NCI-H82 treated with DMSO at 0.1 percent for 48 hours (cell line): ENCODE results near the gene GPR78.

Source experiments
- DNase-seq: peaks from one replicate; lab custom pipeline; 2025; ENCODE audit not compliant: unreplicated experiment; lab: John Stamatoyannopoulos, UW

GPR78 gene

GRCh38 chr4:8580321-8581093 lies at the start of gene GPR78:
TSS of gene GPR78 (plus strand) at chr4:8580392. CDS start at chr4:8580983, 591 bp downstream.
- DNase-seq = no peak

DNA sequence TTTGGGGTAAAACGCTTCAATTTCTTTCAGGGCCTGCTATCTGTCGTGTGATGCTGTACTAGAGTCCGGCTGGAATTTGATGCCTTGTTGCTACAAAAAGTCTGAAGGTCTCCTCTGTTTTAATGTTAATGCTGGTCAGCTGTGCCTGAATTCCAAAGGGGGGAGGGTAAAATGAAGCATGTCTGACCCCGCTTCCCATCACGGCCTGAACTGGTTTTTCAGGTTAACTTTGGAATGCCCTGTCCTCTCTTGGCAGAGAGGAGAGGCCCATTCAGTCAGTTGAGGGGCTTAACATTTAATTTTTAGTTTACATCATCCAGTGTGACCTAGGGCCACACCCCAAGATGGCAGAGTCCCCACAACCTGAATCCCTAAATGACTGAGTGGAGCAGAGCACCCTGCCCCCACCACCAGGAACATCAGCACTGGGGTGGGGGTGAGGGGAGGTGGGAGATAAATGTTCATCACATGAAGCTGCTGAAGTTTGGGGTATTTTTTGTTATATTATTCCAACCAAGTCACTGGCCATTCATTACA lies 47.9 kb upstream of the GPR78 start:
- no peak for DNase-seq

- no peak for DNase-seq
These were observed 46.8 kb upstream of the GPR78 start for GRCh38 chr4:8533274-8533865.

GRCh38 chr4:8534129-8534528 lies 46.1 kb upstream of the GPR78 start:
- DNase-seq = no peak

- DNase-seq = no peak
These were observed 45.6 kb upstream of the GPR78 start for GRCh38 chr4:8534611-8535010.

GRCh38 chr4:8536467-8536866 lies 43.7 kb upstream of the GPR78 start:
- DNase-seq = no peak

- no peak for DNase-seq
These were observed 43.1 kb upstream of the GPR78 start for GRCh38 chr4:8537041-8537461.

DNA sequence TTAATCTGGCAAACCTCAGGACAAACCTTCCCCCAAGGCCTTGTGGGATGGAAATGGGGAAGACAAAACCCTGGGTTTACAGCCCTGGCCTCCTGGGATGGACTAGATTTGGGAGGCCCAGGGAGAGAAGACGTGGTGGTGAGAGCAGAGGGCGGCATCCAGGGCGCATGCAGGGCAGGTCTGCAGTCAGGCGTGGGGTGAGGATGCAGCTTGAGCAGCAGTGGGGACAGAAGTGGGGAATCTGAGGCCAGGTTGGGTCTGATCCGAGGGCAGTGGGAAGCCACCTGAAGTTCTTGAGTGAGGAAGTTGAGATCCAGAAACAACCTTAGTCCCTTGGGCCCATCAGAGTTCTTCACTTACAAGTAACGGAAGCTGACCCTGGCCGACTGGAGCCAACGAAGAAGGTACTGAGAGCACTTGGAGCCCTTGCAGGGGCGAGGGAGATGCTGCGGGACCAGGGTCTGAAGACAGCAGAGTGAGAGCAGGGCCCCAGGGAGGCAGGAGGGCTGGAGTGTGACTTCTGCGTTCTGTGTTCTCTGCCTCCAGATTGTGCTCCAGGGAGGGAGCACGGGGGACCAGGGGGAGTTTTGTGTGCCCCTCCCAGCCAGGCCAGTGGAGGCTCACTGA lies 42.0 kb upstream of the GPR78 start:
- no peak for DNase-seq

- no peak for DNase-seq
These were observed 41.3 kb upstream of the GPR78 start for GRCh38 chr4:8538703-8539567.

- no peak for DNase-seq
These were observed 40.5 kb upstream of the GPR78 start for GRCh38 chr4:8539661-8540060.

GRCh38 chr4:8540072-8540471 lies 40.1 kb upstream of the GPR78 start:
- DNase-seq = no peak

- no peak for DNase-seq
These were observed 39.6 kb upstream of the GPR78 start for GRCh38 chr4:8540586-8540985.

DNA sequence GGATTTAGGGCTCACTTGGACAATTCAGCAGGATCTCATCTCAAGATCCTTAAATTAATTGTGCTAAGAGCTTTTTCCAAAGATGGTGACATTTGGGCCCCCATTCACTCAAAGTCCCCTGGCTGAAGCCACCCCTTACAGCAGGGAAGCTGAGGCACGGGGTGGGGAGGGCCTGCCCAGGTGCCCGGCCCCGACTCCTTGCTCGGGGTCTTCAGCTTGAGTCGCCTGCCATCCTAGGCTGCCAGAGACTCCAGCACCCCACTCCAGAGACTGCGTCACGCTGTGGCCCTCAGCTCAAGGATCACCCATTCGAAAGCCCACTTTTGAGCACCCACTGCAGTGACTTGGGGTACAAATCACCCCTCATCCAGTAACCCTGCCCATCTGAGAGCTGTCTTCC lies 39.2 kb upstream of the GPR78 start:
- no peak for DNase-seq

GRCh38 chr4:8541981-8542715 lies 38.0 kb upstream of the GPR78 start:
- DNase-seq = no peak

DNA sequence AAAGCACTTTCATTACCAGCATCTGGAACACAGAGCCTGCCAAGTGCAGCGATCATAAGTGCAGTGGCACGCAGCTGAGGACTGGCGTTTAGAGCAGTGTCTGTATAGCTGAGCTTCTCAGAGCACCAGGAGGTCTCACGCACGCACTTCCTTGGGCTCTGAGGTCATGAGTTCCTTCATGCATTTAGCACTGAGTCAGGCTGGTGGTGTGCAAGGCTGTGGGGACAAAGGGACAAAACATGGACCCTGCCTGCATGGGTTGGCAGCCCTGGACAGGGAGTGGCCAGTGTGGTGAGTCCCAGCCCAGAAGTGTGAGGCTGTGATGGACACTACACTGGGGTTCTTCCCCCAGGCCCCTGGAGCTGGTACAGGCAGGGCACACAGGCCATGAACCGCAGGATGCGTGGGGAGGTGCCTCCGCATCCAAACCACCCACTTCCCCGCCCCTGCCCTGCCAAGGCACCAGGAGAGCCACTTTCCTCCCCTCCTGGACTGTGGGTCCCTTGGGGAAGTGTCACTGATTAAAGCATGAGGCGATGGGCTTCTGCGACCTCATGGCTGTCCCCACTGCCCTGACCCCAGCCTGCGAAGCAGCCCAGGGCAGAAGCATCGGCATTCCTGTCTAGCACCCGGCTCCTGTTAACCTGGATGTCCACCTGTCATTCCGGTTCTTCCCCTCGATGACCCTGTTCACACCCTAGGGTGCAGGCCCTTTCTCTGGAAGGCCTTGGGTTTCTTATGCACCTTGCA lies 37.2 kb upstream of the GPR78 start:
- DNase-seq = no peak

DNA sequence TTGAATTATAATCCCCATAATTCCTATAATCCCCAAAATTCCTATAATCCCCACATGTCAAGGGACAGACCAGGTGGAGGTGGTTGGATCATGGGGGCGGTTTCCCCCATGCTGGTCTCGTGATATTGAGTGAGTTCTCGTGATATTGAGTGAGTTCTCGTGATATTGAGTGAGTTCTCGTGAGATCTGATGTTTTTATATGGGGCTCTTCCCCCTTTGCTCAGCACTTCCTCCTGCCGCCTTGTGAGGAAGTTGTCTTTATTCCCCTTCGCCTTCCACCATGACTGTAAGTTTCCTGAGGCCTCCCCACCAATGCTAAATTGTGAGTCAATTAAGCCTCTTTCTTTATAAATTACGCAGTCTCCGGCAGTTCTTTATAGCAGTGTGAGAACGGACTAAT lies 36.6 kb upstream of the GPR78 start:
- DNase-seq = no peak

- no peak for DNase-seq
These were observed 35.9 kb upstream of the GPR78 start for GRCh38 chr4:8544282-8544681.

DNA sequence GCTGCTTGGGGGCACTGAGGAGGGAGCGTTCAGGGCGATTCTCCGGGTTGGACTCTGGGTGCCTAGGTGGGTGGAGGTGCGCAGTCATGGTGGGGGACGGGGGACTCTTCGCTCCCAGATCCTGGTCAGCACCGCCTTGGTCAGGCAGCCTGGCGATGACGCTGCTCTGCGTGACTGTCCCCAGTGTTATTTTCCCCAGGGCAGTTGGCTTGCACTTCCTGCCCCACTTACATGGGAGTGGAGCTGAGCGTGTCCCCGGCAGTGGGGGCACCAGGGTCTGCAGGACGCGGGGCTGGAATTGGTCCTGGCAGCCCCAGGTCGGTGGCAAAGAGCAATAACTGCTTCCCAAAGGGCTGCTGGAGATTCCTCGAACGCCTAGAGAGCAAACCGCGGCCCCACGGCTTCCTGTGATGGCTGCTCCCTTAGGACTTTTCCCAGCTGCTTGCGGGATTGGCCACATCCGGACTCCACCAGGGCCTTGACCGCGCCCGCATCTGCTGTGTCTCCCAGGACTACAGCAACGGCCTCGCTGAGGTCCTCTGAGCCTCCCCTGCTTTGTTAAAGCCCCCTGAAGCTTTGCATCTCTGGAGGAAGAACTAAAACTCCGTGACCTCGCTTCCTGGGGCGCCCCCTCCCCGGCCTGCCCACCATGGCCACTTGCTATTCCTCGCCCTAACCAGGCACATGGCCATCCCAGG lies 35.3 kb upstream of the GPR78 start:
- no peak for DNase-seq

DNA sequence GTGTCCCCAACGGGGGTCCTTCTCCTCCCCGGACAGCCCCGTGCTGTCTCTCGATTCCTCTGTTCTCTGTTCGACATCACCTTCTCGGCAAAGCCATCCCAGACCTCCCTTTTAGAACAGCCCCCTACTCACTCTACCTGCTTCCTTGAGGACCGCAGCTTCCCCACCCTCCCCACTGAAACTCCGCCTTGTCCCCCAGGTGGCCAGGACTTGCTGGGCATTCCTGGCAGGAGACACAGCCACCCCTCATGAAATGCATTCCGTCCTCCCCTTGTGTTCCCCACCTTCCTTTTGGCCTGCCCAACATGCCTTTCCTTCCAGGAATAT lies 34.8 kb upstream of the GPR78 start:
- DNase-seq = no peak
